IPS DF 6.9 (cell line): ENCODE data around the gene GTF2F1.

Experiments used
- DNase-seq: peaks from one replicate; pipeline ENCODE4 v3.0.0-alpha.2; 2013; ENCODE audit warnings: low read depth, low spot score
- H3K27ac ChIP-seq: one replicate; pipeline ENCODE4 v1.5.1; 2013; ENCODE audit warnings: low read length, control low read depth
- H3K27me3 ChIP-seq: 2 replicates; pipeline ENCODE4 v1.6.1; 2013; ENCODE audit warnings: mild to moderate bottlenecking, low read length; ENCODE audit not compliant: control insufficient read depth, insufficient read depth
- H3K36me3 ChIP-seq: 2 replicates; pipeline ENCODE4 v1.6.1; 2013; ENCODE audit warnings: low read length; ENCODE audit not compliant: control insufficient read depth, insufficient read depth
- H3K4me1 ChIP-seq: 2 replicates; pipeline ENCODE4 v1.6.1; 2013; ENCODE audit warnings: low read length; ENCODE audit not compliant: control insufficient read depth, insufficient read depth
- H3K4me3 ChIP-seq: 2 replicates; pipeline ENCODE4 v1.5.1; 2013; ENCODE audit warnings: mild to moderate bottlenecking, low read length
- H3K9me3 ChIP-seq: 2 replicates; pipeline ENCODE4 v1.6.1; 2013; ENCODE audit warnings: low read length, inconsistent platforms; ENCODE audit not compliant: control insufficient read depth, insufficient read depth
- WGBS: extraction: QIAGEN DNeasy Blood & Tissue Kit; methylation state at CpG from one replicate; pipeline ENCODE4 v1.1.7; 2013; ENCODE audit warnings: mixed read lengths, missing lambda C conversion rate; ENCODE audit not compliant: insufficient read length, insufficient coverage; 5-methylcytosine and 5-hydroxymethylcytosine counted together

The GTF2F1 gene

DNA sequence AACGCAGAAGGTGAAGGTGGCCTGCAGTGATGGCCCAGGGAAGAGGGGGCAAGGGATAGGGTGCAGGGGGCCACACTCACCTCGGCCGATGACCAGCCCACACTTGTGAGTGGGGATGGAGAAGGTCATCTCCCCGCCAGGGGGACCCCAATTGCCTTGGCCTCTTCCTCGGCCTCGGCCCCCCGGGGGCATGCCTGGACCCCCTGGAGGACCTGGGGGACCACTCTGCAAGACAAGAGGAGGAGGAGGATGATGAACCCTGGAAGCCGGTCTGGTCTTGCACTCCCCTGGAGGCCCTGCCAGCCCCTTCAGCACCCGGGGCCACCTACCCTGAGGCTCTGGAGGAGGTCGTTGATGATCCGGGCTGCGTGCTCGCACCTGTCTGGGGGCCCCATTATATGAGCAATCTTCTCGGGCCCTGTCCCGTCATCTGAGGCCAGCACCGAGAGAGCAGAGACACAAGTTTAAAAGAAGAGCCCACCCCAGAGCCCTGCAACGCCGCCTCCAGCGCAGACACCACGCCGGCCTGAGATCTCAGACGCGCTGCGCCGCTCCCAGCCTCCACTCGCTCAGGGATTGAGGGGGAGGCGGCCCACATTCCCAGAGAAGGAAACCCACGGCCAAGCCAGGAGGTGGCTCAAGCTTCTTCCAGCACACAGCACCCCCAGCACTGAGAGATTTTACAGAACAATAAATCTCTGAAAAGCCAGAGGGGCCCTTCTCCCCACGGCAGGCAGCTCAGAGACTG, 23.9 kb upstream of the GTF2F1 start:
- no peaks in the 10 kb centered on the region for H3K9me3 ChIP-seq
- H3K4me1 ChIP-seq = peaks cover 1% of the 10 kb centered on the region; the same call in 1 of the 2 replicates
- no peaks in the 10 kb centered on the region for H3K27me3 ChIP-seq
- DNase-seq = no peak
- peaks cover 71% of the 10 kb centered on the region for H3K36me3 ChIP-seq
- H3K4me3 ChIP-seq = no peak overlapping the region
- WGBS = no CpG with 5 or more reads among the region's 29 CpGs
- H3K27ac ChIP-seq = no peak overlapping the region

DNA sequence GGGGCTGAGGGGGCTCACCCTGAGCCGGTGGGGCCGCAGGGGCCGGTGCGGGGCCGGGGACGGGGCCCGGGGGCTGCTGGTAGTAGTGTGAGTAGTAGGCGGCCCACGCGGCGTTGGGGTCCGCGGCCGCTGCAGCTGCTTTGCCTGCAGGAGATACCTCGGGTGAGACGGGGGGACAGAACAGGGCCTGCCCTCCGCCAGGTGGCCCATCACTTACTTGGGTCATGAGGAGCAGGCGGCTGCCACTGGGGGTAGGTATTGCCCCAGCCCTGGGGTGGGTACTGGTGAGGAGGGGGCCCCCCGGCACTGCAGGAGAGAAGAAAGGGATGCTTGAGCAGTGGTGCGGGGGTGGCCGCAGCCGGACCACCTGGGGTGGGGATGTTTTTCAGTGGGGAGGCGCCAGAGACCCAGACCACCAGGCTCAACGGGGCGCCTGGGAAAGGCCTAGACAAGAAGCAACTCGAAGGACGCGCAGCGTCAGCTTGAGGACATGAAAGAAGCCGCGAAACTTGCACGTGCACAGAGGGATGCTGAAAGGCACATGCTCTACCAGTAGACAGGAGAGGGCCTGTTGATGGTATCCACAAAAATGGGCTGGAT, 22.7 kb upstream of the GTF2F1 start:
- no CpG with 5 or more reads among the region's 32 CpGs for WGBS
- no peaks in the 10 kb centered on the region for H3K27me3 ChIP-seq
- peaks cover 1% of the 10 kb centered on the region; the same call in 1 of the 2 replicates for H3K4me1 ChIP-seq
- no peaks in the 10 kb centered on the region for H3K9me3 ChIP-seq
- H3K36me3 ChIP-seq = peaks cover 61% of the 10 kb centered on the region
- DNase-seq = no peak
- no peak overlapping the region for H3K27ac ChIP-seq
- H3K4me3 ChIP-seq = no peak overlapping the region

DNA sequence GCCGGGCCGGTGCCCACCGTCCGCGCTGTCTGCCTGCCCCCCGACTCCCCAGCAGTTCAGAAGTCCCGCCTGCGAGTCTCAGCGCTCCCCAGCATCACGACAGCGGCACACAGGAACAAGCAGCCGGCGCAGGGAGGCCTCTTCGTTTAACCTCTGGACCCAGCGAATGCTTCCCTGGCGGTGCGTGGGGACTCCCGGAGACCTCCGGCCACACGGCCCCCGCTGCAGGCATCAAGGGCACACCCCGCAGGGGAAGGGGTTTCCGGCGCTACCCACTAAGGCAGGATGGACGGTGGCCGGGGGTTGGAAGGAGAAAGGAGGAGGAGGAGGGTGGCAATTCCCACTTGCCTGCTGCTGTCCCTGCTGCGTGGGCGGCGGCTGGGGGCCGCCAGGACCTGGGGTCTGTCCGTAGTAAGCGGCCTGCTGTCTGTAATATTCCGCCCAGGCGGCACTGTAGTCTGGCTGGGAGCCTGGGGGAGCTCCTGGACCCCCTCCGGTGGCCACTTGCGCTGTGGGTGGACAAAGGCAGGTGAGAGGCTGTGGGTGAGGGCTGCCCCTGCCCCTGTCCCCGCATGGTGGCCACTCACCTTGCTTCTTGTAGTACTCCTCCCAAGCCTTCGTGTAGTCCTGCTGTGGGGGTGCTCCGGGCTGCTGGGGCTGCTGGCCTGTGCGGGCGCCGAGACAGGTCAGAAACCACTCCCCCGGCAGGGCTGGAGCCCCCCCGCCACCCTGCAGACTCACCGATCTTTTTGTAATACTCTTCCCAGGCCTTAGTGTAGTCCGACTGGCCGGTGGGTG, 22.0 kb upstream of the GTF2F1 start:
- no peak overlapping the region for H3K27ac ChIP-seq
- WGBS = no CpG with 5 or more reads among the region's 47 CpGs
- no peaks in the 10 kb centered on the region for H3K9me3 ChIP-seq
- H3K27me3 ChIP-seq = no peaks in the 10 kb centered on the region
- H3K4me1 ChIP-seq = peaks cover 1% of the 10 kb centered on the region; the same call in 1 of the 2 replicates
- no peak overlapping the region for H3K4me3 ChIP-seq
- H3K36me3 ChIP-seq = peaks cover 55% of the 10 kb centered on the region
- DNase-seq = no peak

DNA sequence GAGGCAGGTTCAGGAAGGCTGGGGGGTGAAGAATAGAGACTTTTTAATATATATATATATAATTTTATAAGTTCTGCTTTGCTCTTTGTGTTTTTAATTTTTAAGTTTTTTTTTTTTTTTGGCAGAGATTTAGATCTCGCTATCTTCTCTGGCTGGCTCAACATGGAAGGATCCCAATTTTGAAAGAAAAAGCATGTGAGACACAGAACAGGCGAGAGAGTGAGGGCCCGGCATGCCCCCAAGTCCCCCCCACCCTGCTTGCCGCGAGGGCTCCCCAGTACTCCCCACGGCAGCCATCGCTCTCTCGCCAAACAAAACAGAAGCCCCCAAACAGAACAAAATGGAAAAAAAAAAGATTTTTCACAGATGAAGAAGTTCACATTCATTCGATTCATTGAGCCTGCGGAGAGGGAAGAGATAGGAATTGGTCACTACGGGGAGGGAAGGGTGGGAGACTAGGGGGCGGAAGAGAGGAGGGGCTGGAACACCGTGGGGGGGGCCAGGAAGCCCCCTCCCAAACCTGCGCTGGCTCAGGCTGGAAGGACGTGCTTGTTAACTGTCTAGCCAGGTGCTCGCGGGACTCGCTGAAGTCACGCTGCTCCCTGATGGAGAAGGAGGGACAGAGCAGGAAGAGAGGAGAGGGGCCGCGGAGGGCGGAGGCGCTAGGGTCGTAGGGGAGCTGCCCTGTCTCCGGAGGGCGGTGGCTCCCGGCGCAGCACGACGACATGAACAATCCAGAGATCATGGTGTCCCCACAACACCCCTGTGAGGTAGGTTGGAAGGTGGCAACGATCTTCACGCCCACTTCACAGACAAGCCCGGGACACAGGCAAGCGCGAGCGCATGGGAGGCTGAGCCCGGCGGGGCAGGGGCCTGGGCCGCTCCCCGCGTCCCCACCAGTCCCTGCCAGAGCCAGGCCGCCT, 21.0 kb upstream of the GTF2F1 start:
- Histone ChIP-seq H3K4me3 (no peak overlapping the region), H3K36me3 (peaks cover 46% of the 10 kb centered on the region), H3K4me1 (peaks cover 1% of the 10 kb centered on the region; the same call in 1 of the 2 replicates), H3K27me3 (no peaks in the 10 kb centered on the region), H3K27ac (no peak overlapping the region), H3K9me3 (no peaks in the 10 kb centered on the region)
- no CpG with 5 or more reads among the region's 42 CpGs for WGBS
- DNase-seq = no peak

DNA sequence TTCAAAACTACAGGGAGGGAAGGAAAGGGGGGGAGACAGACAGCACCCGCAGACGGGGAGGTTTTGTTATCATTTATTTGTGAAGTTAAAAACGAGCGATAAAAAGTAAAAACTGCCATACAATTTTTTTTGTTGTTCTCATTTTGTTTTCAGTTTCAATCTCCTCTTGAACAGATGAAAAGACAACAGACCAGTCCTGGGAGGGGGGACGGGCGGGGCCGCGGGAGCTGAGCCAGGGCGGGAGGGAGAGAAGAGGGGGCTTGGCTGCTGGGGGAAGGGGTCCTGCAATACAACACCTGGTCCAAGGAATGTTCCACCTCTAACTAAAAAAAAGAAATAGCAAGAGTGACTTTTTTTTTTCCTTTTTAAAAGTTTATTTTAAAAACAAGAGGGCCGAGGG, 20.3 kb upstream of the GTF2F1 start:
- Histone ChIP-seq H3K27ac (no peak overlapping the region), H3K4me1 (peaks cover 1% of the 10 kb centered on the region; the same call in 1 of the 2 replicates), H3K4me3 (no peak overlapping the region), H3K27me3 (no peaks in the 10 kb centered on the region), H3K9me3 (no peaks in the 10 kb centered on the region), H3K36me3 (peaks cover 40% of the 10 kb centered on the region)
- WGBS = no CpG with 5 or more reads among the region's 10 CpGs
- DNase-seq = no peak

DNA sequence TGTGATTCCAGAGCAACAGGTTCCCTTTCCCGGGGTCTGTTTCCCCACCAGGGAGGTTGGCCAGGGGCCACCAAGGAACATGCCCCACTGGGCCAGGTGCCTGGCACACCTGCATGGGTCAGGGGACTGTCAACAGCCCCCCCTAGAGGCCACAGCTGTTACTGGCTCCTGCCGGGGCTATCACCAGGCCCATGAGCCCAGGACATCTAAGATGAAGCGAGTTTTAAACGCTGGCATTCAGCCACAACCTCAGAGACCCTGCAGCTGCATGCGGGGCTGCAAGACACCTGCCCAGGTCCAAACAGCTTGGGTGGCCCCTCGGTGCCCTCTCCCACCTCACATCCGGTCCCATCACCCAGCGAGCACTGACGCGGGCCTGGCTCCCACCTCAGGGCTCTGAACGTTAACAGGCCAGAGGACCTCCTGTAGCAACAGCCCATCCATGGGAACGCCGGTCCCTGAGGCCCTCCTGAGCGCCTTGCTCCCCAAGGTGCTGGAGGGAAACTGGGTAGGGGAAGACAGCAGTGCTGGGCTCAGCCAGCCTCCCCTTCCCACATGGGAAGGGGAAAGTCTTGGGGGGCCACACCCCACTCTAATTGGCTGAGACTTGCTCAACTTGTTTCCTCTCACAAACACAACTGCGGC, 19.6 kb upstream of the GTF2F1 start:
- H3K27ac ChIP-seq = no peak overlapping the region
- no CpG with 5 or more reads among the region's 15 CpGs for WGBS
- peak; percentile 63 for DNase-seq

DNA sequence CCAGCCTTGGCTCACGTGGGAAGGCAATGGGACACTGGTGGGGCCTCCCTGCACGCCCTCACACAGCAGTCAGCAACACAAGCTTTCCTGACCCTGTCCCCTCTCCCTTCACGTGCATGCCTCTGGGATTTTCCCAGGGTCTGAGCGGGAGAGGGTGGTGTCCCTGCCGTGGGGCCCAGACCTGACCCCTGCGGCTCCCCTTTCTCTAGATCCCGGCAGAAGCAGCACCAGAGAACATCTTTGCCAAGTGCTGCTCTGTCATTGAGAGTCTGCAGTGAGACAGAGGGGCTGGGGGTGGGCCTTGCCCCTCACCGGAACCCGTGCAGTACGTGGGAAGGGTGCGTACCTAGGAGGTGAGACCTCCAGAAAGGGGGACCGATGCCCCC, 19.1 kb upstream of the GTF2F1 start:
- Histone ChIP-seq H3K27me3 (no peaks in the 10 kb centered on the region), H3K4me3 (no peak overlapping the region), H3K4me1 (peaks cover 1% of the 10 kb centered on the region; the same call in 1 of the 2 replicates), H3K9me3 (no peaks in the 10 kb centered on the region), H3K27ac (no peak overlapping the region), H3K36me3 (peaks cover 27% of the 10 kb centered on the region)
- WGBS = no CpG with 5 or more reads among the region's 12 CpGs
- DNase-seq = no peak

More for the DNA sequence above, 19.6 kb upstream of the GTF2F1 start:
- peaks cover 1% of the 10 kb centered on the region; the same call in 1 of the 2 replicates for H3K4me1 ChIP-seq
- no peaks in the 10 kb centered on the region for H3K9me3 ChIP-seq
- no peak overlapping the region for H3K4me3 ChIP-seq
- H3K36me3 ChIP-seq = peaks cover 32% of the 10 kb centered on the region
- no peaks in the 10 kb centered on the region for H3K27me3 ChIP-seq

DNA sequence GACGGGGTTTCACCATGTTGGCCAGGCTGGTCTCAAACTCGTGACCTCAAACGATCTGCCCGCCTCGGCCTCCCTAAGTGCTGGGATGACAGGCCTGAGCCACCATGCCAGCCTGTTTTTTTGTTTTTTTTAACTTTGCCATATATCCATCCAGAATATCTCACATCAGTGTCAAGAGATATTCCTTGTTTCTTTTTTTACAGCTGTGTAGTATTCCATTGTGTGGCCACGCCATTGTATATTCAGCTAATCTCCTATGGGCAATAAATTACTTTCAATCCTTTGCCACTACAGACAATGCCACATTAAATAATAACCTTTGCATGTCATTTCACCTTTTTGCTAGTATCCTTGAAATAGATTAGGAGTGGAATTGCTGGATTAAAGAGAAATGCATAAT, 16.4 kb upstream of the GTF2F1 start:
- Histone ChIP-seq H3K36me3 (peaks cover 2% of the 10 kb centered on the region), H3K4me1 (0 out of 2 replicates have a peak, but pooled peaks cover 1% of the 10 kb centered on the region), H3K9me3 (no peaks in the 10 kb centered on the region), H3K4me3 (no peak overlapping the region), H3K27me3 (no peaks in the 10 kb centered on the region), H3K27ac (no peak overlapping the region)
- no CpG with 5 or more reads among the region's 6 CpGs for WGBS
- no peak for DNase-seq

DNA sequence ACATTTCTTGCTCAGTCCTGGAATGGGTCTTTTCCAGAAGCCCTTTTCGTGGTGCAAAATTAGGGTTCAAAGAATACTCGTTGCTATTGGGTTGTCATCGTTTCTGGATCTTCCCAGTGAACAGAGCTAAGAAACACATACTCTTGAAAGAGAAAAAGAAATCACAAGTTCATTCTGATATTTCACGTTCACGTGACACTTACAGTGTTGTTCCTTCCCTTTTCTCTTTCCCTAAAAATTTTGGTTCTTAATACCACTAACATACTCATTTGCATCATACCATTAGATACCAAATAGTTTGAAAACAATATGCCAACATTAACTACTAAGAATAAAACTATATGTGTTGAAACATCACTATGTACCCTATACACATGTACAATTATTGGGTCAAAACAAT, 13.4 kb upstream of the GTF2F1 start:
- Histone ChIP-seq H3K4me3 (no peak overlapping the region), H3K27ac (no peak overlapping the region), H3K27me3 (no peaks in the 10 kb centered on the region), H3K36me3 (no peaks in the 10 kb centered on the region), H3K4me1 (no peaks in the 10 kb centered on the region), H3K9me3 (no peaks in the 10 kb centered on the region)
- WGBS = no CpG with 5 or more reads among the region's 5 CpGs
- DNase-seq = no peak
